VCaP (cell line): Measurements from ENCODE around the gene TCF19.

ENCODE experiments used
- H3K27ac ChIP-seq: fragments of 450-650 bp; 2 replicates; pipeline ENCODE4 v1.5.1; 2017
- TF ChIP-seq, protein P1 (sequence below): fragments of 450-650 bp; conservative IDR thresholded peaks from 2 replicates; pipeline ENCODE4 v1.5.1; 2017; ENCODE audit warnings: mild to moderate bottlenecking, moderate library complexity

The TCF19 gene

GRCh38 chr6:31158140-31158862, at the start of gene TCF19:
TSS of gene TCF19 (plus strand) at chr6:31158589. CDS start at chr6:31159470, 881 bp downstream.
- TF ChIP-seq, protein P1, sequence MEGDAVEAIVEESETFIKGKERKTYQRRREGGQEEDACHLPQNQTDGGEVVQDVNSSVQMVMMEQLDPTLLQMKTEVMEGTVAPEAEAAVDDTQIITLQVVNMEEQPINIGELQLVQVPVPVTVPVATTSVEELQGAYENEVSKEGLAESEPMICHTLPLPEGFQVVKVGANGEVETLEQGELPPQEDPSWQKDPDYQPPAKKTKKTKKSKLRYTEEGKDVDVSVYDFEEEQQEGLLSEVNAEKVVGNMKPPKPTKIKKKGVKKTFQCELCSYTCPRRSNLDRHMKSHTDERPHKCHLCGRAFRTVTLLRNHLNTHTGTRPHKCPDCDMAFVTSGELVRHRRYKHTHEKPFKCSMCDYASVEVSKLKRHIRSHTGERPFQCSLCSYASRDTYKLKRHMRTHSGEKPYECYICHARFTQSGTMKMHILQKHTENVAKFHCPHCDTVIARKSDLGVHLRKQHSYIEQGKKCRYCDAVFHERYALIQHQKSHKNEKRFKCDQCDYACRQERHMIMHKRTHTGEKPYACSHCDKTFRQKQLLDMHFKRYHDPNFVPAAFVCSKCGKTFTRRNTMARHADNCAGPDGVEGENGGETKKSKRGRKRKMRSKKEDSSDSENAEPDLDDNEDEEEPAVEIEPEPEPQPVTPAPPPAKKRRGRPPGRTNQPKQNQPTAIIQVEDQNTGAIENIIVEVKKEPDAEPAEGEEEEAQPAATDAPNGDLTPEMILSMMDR: no peak
- peak within 1 kb of the TSS; percentile 74 for H3K27ac ChIP-seq

DNA sequence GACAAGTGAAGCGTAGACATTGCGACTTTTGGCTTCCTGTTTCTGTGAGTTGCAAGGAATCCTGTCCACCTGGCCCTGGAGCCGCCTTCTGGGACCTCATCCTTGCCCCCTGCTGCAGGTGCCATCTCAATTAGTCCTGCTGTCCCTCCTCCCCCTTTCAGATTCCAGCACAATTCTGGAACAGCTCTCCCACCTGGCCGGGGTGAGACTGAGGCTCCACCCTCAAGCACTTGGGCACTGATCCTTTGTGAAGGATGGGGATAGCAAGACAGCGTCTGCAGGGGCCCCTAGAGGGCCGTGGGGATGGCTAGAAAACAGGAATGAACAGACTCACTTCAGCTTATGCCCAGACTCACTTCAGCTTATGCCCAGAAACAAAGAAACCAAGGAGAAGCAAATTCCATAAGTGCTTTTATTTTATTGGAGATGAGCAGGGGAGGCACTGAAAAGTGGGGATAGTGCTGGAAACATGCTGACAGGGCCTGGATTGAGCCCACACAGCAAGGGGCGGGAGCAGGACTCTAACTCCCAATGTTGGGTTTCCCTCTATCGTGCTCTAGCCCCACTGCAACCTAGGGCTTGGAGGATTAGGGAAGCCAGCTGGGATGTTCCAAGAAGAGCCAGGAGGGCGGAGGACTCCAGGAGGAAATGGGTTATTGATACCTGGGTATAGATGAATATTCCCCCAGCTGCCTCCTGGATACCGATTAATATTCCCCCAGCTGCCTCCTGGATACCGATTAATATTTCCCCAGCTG, 47.4 kb upstream of the TCF19 start:
- TF ChIP-seq, protein P1: no peak
- H3K27ac ChIP-seq: no peak overlapping the region

DNA sequence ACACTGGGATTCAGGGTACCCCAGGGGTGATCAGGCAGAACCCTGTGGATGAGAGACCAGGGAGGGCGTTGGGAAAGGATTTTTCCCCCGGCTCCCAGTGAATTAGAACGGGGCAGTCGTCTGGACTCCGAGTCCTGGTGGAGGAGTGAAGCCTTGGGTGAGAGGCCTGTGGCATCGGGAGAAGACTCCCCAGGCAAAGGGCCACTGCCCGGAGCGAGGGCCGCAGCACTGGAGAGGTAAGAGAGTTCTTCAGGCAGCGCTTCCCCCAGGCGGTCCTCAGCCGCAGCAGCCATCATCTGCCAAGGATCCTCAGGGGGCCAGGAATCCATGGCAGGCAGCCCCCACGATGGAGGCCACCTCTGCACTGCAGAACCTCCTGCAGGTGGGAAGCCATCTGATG, 46.7 kb upstream of the TCF19 start:
- TF ChIP-seq, protein P1: no peak

GRCh38 chr6:31112478-31112877, 45.9 kb upstream of the TCF19 start, which contains the start of gene C6orf15:
TSS of gene C6orf15 (minus strand) at chr6:31112575. CDS start at chr6:31112555, 20 bp downstream.
- no peak within 1 kb of the TSS for H3K27ac ChIP-seq
- TF ChIP-seq, protein P1: no peak

More for the DNA sequence above, 46.7 kb upstream of the TCF19 start:
- no peak overlapping the region for H3K27ac ChIP-seq

DNA sequence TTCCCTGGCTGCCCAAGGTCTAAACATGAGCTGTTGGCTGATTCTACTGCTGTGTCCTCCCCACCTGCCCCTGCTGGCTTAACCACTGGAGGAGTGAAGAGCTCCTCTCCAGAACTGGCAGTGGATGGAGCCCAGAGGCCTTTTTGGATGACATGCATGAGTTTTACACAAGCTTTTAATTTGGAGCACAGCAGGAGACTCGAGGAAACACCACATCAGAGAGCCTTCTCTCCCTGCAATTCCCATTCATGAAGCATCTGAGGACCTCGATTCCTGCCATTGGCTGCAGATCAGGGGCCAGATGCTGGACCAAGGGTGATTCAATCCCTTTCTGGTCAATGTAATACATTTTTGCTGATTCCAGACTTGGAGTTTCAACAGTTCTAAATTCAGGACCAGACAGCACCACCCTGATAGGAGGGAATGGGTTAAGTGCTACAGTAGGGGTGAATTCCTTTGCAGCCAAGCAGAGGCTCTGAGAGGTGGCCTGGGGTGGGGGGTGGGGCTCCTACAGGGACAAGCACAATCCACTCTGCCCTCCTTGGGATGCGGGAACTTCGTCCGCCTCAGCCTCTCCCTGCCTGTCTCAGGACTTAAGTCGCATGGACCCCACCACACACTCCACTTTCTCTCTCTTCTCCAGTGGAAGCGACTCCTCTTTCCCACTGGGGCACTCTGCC, 44.4 kb upstream of the TCF19 start:
- no peak overlapping the region for H3K27ac ChIP-seq
- TF ChIP-seq, protein P1: no peak

DNA sequence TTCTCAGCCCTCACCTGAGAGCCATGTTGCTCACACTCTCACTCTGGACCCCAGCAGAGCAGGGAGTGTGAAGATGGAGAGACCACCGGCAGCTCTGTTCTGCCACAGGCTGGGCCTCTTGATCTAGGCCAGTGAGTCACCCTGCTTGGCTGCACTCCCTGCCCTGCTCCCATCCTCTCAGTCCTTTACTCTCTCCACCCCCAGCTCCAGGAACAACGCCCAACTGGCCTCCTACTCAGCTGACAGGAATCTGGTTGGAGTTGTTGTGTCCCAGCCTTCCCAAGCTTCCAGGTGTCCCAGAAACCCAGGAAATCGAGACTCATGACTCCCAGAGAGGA, 43.9 kb upstream of the TCF19 start, which contains the start of gene PSORS1C1:
PSORS1C1 (plus strand) TSS at position 260 of the 338 bp plus-strand sequence. CDS start 14,833 bp downstream, outside the sequence.
- no peak within 1 kb of the TSS for H3K27ac ChIP-seq
- TF ChIP-seq, protein P1: no peak
